Loucy (cell line): ENCODE data around the gene MRPS6.

Source experiments
- CTCF ChIP-seq: fragments of 200-600 bp; sonication (generic); conservative IDR thresholded peaks from 2 replicates; pipeline ENCODE4 v1.5.1; 2014; ENCODE audit warnings: mild to moderate bottlenecking, antibody characterized with exemption, low read length
- EZH2phosphoT487 ChIP-seq: fragments of 200-600 bp; IDR thresholded peaks from 2 replicates; pipeline ENCODE4 v1.6.1; 2018; ENCODE audit warnings: antibody characterized with exemption, mild to moderate bottlenecking, moderate library complexity, borderline replicate concordance

- no peak for TF ChIP-seq CTCF
- no peak for TF ChIP-seq EZH2phosphoT487
These were observed 21.6 kb downstream of the MRPS6 start for GRCh38 chr21:34094949-34095348.
